Stimulated activated CD4-positive, alpha-beta T cell treated with anti-CD3 and anti-CD28 coated beads, Interleukin-2, amount 100 ng/mL, for 48 hours (primary cell): Measurements from ENCODE around the gene ABHD11.

ENCODE experiments used
- DNase-seq, 2 donors: peaks; one replicate each; pipeline ENCODE4 v3.0.0-alpha.2; 2020

Gene ABHD11

DNA sequence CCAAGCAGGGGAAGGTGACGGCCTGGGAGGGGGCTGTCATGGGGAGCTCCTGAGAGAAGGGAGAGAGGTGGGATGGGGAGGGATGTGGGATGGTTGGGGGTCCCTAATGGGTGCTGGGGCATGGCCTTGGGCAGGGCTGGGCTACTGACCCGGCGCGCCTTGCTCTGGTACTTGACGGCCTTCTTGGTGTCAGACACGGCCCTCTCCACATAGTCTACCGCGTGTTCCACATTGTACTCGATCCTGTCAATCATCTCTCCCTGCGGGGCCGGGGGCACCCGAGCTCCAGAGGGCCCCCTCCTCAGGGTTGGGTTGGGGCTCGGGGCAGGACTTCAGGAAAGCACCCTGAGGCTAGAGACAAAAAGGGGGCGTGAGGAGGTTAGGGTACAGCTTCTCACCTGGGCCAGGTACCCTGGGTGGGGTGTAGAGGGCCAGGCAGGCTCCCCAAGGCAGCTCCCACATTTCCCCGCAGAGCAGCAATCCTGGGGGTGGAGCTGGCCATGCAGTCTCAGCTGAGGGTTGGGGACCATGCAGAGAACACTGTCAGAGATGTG is 37.9 kb downstream of the ABHD11 start:
- no peak for DNase-seq

DNA sequence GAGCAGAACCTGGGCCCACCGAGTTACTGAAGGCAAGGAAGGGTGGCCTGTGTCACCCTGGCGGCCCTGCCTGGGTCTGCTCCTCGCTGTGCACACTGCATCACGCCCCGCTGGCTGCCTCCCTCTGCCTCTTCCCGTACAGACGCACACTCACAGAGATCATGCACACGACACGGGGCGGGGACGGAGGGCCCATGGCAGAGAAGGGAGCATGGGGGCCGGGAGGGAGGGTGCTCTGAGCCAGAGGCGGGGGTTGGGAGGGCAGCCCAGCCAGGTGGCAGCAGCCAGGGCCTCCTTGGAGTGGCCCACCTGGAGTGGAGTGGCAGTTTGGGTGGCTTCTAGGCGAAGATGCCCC is 38.6 kb downstream of the ABHD11 start:
- DNase-seq: no peak

DNA sequence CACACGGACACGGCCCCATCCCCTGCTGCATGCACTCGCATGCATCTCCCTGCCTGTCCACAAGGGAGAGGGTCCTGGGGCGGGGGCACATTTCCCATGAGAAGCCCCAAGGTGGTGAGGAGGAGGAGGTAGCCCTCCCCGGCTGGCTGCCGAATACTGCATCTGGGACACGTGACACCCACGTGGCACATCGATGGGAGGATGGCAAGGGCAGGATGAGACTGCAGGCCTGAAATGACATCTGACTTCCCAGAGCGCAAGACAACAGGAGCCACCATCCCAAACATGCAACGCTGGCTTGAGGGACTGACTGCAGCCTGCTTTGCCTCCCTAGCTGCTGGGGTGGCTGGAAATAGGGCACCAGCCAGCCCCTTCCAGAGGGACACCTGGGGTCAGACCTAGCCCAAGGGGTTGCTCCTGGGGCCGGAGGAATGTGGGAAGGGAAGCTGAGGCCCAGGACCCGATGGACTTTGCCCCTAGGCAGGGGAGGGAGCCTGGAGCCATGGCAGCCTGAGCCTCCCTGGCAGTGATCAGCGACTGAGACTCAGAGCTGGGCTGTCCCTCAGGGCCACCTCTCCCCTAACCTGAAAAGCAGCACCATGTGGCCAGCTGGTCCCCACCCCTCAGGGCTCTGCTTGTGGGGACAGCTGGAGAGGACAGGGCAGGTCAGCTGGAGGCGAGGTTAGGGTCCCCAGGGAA is 39.1 kb downstream of the ABHD11 start:
- DNase-seq: no peak

DNA sequence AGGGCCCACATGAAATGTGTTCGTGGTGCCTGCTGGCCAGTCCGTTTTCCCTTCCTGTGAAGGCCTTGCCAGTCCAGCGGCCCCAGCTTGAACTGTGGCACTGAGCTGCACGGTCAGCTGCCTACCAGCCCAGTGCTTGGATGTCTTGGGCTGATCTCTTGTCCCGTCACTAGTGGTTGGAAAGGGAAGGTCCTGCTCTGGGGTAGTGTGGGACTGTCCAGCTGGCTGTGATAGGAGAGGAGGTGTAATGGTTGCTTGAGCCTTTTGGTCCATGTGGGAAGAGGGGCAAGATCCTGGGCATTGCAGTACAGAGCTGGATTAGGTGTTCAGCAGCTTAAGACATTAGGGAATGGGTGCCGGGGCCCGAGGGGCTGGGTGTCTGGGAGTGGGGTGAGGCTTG is 40.2 kb downstream of the ABHD11 start:
- DNase-seq: no peak

DNA sequence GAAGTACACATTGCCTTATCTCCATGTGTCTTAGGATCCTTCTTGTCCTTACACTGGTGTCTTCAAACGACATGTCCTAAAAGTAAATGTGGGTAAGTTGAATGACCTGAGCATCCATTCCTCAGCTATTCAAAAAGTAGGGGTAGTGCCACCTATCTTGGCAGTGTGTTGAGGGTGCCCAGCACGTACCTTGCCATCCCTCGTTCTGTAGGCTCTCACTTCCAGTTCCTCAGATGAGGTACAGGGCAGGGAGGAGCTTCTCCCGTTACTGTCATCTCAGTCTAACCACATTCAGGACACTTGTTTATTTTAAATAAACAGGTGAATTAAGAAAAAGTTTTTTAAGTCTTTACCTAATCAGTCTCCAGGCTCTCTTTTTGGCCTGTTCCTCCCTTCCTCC is 42.2 kb downstream of the ABHD11 start:
- no peak for DNase-seq

DNA sequence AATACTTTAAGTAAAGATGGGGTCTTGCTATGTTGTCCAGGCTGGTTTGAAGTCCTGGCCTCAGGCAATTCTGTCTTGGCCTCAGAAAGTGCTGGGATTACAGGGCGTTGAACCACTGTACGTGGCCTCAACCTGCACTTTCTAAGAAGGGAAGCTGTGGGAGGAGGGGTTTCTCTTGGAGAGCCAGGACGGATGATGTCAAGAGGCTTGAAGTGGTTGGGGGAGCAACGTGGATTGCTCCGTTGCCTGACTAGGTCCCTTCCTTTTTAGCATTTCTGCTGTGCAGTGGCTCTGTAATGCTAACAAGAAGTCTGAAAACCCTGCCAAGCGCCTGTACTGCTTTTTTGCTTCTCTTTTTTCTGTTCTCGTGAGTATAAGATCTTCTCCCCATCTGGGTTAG is 48.0 kb downstream of the ABHD11 start:
- DNase-seq: no peak

DNA sequence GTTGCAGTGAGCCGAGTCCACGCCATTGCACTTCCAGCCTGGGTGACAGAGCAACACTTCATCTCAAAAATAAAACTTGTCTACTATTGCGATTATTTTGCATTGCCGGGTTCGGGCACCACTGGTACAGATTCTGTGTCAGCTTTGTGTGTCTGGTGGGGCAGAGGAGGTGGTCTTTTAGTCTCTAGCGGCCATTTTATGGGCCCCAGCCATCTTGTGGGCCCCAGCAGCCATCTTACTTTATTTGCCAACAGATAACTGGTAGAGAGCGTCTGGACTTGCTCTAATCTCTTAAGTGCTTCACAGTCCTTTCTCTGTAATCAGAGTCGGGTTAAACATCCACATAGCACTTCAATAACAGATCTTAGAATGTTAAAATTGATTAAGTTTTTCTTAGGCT is 50.3 kb downstream of the ABHD11 start:
- no peak for DNase-seq
